ENCODE results near the gene ADGRA3.

DNA sequence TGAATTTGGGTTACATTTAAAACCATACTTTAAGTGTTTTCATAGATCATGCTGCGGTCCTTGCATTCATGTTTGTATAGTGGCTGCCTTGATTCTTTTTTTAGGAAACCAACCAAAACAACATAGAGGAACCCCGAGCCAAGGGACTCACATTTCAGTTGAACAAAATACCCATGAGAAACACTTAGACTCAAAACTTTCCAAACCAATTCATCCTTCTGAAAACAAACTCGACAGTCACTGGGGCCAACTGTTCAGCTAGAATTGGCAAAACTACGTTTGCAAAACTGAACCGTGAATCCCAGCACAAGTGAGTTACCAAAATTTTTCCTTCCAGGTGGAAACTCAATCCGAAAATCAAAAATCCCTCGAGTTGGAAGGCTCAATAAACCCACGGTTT is 1.4 kb downstream of the ADGRA3 start:
- TF ChIP-seq, protein P1, sequence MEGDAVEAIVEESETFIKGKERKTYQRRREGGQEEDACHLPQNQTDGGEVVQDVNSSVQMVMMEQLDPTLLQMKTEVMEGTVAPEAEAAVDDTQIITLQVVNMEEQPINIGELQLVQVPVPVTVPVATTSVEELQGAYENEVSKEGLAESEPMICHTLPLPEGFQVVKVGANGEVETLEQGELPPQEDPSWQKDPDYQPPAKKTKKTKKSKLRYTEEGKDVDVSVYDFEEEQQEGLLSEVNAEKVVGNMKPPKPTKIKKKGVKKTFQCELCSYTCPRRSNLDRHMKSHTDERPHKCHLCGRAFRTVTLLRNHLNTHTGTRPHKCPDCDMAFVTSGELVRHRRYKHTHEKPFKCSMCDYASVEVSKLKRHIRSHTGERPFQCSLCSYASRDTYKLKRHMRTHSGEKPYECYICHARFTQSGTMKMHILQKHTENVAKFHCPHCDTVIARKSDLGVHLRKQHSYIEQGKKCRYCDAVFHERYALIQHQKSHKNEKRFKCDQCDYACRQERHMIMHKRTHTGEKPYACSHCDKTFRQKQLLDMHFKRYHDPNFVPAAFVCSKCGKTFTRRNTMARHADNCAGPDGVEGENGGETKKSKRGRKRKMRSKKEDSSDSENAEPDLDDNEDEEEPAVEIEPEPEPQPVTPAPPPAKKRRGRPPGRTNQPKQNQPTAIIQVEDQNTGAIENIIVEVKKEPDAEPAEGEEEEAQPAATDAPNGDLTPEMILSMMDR (IDR thresholded peaks at IDR 0.05) = no peak
- peak in 1 of 2 donors; percentile 41 for TF ChIP-seq POLR2A (IDR thresholded peaks at IDR 0.05)

Measured in thyroid gland (tissue), 4 donors.